ENCODE results near the gene HDLBP.

Gene HDLBP

DNA sequence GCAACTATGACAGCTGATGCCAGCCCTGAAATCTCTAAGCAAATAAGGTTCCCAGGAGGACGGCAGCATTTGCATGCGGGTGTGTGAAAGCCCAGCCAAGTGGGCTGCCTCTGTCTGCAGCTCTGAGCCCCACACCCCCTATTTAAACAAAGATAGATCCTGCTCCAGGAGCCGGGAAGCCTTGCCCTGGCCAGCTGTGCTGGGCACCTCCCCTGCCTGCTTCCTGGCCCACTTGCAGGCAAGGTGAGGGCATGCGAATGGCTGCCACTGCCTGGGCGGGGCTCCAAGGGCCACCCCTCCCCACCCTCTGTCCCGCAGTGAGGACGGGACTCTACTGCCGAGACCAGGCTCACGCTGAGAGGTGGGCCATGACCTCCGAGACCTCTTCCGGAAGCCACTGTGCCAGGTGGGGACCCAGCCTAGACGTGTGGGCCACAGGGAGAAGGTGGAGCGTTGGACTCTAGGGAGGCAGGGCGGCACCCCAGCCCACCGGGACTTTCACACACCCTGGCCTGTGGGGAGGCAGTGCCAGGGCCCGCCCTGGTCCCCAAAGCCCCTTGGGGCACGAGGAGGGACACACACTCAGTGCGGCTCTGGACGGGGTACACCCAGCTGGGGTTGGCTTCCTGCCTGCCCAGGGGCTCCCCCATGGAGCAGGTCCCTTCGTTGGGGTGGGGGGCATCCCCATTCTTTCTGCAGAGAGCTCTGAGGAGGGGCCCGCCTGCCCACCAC, 126.9 kb downstream of the HDLBP start, which contains the start of gene ANO7:
TSS of gene ANO7 (plus strand) at position 317 of the 732 bp plus-strand sequence. CDS start 1,387 bp downstream, outside the sequence.
- no peak for DNase-seq

DNA sequence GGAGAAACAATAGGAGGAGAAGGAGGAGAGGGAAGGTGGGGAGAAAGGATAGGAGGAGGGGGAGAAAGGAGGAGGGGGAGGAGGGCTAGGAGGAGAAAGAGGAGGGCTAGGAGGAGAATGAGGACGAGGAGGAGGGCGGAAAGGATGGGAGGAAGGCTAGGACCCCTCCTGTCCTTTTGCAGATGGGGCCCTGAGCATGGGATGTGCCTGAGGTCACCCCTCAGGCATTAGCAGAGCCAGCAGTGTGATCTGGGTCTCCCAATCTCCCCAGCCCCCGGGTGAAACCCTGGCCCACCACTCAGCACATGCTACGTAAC, 127.6 kb downstream of the HDLBP start:
- no peak for DNase-seq

DNA sequence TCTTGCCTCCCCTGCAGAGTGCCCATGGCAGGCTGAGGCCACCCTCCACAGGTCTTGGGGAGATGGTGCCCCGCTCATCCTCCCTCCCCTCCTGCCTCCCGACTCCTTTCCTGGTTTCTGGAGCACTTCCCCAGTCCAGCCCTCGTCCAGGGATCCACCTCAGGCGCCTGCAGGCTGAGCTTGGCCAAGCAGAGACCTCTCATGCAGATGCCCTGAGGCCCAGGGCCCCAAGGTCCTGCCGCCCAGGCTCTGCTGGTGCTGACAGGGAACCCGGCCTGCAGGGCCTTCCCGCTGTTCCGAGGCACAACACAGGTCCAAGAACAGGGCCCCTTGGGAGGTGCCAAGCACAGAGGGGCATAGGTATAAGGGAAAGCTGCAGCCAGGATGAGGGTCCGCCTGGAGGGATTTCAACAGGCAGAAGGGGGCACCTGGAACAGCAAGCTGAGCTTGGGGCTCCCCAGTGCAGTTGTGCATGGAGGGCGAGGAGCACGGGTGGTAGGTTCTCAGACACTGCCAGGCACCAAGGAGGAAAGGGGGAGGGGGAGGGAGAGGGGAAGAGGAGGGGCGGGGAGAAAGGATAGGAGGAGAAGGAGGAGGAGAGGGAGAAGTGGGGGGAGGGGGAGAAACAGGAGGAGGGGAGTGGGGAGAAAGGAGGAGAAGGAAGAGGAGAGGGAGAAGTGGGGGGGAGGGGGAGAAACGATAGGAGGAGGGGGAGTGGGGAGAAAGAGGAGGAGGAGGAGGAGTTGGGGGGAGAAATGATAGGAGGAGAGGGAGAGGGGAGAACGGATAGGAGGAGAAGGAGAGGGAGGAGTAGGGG, 128.2 kb downstream of the HDLBP start:
- DNase-seq: no peak

DNA sequence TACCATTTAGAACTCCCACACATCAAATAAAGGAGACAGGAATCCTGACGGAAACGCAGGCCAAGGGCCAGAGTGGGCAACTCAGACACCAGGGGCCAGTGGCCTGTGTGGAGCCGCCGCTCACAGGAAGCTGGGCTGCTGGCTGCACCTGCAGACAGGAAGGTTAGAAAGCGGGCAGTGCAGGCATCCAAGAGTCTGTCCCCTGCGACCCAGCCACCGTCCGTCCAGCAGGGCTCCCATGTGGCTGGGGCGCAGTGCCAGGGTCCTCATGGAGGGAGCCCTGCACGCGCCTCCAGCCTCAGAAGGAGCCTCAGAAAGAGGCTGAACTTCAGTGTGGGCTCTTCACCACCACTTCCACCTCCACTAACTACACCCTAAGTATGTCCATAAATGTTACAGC, 129.5 kb downstream of the HDLBP start:
- DNase-seq: no peak

DNA sequence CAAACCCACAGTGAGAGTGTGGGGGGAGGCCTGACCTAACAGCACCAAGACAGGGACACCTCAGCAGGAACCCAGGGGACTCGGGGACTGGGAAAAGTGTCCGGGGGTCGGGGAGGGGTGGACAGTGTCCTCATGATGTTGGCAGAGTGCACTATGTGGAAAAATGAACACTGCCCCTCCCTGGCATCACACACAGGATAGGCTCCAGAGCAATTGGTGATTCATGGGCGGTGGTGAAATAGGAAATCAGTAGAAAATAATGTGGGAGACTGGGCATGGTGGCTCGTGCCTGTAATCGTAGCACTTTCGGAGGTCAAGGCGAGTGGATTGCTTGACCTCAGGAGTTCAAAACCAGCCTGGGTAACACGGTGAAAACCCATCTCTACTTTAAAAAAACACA, 130.6 kb downstream of the HDLBP start:
- no peak for DNase-seq

DNA sequence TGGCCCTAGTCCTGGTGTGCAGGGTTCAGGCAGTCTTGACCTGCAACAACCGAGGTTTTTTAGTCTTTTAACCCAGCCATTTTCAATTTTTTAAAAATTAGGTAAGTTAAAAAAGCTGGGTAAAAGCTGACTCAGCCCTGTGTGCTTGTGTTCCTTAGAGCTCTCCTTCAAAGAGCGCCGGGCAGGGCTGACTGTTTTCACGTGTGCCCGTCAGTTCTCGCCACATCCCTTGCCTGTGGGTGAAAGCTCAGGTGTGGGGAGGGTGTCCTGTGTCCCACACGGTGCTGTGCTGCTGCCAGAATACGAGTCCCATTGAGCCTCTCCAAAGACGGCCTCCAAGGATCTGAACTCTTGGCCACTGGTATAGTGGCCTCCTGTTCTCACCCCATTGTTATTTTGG, 132.3 kb downstream of the HDLBP start:
- no peak for DNase-seq

DNA sequence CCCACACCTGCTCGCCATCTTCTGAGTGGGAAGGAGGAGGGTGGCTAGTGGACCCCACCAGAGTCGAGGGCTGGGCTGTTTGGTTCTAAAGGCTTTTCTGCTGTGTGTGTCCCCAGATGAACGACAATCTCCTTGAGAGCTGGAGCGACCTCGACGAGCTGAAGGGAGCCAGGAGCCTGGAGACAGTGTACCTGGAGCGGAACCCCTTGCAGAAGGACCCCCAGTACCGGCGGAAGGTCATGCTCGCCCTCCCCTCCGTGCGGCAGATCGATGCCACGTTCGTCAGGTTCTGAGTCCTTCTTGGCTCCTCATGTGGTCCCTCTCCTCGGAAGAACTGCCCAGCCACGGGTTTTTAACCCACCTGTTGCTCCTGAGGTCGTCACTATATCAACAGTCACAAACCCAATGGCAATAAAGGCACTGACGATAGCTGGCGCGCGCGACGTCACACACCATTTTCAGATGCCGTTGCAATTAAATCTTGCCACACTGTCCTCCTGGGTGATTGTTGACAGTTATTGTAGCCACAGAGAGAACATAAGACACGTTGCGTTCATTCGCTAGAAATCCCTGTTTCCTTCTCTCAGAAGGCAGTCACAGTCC, 132.8 kb downstream of the HDLBP start:
- DNase-seq: no peak

DNA sequence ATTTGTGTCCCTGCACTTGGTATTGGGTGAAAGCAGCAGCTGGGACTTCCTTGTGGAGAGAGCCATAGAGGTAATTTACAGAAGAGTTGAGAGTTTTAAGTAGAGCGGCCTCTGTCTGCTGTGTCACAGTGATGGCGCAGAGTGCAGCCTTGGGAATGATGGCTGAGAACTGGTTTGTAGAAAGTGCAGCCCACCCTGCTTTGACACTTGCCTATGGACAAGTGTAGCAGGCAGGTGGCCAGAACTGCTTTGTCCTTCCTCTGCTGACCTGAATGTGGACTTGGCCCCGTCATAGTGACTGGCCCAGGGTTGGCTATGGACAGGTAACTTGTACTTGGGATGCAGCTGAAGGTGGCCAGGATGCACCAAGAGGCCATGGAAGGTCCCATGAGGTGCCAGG, 133.3 kb downstream of the HDLBP start:
- no peak for DNase-seq

DNA sequence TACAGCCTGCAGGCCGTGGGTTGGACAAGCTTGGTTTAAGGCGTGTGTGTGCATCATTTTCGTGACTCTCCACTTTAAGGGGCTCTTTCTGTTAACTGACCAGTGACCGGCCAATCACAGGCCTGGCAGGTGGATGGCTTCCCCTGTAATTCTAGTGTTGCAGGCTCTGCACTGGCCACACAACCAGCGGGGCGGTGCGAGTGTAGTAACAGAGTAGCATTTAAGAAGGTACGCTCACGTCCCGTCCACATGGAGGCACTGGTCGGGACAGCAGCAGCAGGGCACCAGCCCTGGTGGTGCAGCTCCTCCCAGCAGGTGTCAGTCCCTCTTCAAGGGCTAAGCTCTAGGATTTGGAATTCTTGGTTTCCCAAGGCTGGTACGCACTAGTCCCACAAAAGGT, 135.0 kb downstream of the HDLBP start:
- DNase-seq: no peak

DNA sequence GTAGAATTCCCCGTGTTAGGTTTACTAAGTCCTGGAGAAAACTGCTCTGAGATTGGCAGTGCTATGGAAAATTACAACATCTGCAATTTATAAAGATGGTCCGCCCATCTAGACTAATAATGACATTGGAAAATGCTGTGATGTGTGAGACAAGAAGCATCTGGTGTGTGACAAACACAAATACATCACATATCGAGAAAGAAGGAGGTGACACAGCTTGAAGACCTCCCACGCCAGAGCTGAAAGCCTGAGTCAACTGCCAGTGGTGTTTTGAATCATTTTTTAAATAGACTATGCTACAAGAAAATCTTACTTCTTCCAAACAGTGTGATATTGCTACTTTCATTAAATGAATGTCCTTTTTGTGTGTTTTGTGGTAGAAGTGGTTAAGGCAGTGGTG, 135.6 kb downstream of the HDLBP start:
- DNase-seq: no peak

DNA sequence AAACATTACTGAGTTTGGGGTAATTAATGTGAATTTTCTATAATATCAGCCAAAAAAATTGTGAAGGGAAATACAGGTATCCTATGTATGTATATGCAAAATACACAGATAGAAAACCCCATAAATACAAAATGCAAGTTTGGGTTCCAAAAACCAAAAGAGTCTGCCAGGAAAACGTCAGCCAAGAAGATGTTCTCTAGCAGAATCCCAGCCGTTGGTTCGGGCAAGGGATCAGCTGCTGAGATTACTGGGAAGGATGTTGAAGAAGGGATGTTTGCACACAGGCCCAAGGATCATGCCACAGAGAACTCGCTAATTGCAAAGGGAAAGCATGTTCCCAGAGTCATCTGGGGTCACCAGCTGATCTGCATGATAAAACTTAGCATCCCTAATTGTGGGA, 136.5 kb downstream of the HDLBP start:
- DNase-seq: no peak

DNA sequence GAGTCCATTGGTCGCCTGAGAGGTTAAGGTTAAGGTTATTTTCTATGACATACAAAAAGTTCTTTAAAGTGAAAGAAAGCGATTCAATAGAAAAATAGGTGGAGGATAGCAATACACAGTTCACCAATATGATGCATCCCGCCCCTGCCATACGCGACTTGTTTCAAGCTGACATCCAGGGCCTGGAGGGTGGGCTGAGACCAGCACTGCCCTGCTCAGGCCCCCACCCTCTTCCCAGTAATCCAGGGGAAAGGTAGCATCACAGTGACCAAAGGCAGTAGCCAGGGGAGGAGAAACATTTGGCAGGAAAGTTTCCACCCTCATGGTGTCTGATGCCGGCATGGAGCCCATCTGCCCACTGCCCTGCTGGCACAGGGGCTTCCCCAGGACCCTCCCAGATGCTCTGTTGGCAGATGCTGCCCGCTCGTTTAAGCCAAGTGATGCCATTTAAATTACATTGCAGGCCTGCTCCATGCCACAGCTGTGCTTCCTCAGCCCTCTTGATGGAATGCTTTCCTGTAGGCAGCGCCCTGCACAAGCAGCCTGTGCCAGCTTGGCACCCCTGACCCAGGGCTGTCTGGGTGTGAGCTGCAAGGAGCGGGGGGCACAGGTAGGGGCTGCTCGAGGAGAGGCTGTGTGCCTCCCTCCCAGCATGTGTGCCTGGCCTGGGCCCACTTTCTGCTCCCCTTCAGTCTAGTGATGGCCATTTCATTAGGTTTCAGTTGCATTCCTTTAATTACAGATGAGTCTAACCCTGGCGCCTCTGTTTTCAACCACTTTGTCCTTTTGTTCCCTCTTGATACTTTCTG, 137.7 kb downstream of the HDLBP start:
- DNase-seq: no peak

Measured in NCI-H226 (cell line).